HTERT RPE-1 (cell line): Measurements from ENCODE around the gene SPRTN.

Experiments
- in situ Hi-C: fragments of 300-500 bp; cut with MboI; formaldehyde crosslinking; loops from 4 replicates; pipeline ENCODE4 v1.14.3; 2020; ENCODE audit warnings: low sequenced_read_pairs

SPRTN gene

DNA sequence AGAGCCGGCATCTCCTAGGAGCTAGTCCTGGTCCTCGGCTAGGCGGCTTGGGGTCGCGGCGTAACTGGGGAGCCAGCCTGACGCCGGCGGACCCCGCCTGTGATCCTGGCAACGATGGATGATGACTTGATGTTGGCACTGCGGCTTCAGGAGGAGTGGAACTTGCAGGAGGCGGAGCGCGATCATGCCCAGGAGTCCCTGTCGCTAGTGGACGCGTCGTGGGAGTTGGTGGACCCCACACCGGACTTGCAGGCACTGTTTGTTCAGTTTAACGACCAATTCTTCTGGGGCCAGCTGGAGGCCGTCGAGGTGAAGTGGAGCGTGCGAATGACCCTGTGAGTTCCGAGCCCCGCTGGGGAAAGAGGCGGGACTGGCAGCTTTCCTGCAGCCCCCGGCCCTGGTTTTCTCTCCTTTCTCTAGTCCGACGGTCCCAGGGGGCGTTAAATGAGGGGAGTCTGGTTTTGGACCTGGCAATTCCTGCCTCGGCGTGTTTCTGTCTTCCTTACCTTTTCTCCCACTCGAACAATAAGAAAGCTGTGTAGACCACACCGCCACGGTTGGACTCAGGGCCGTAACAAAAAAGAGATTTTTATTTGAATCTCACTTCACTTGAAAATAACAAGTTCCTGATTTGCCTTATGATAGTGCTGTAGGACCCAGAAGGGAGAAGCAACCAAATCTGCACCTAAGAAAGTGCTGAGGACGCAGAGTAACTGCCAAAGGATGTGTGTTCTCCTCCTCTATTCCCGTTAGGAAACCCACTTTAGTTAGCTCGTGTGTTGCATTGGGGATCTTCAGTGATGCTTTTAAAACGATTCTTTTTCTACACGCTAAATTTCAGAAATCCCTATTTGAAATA, at the start of gene SPRTN:
SPRTN (plus strand) TSS at position 24 of the 859 bp plus-strand sequence; CDS start at position 115, 91 bp downstream.
- in situ Hi-C loops, result no loop called here

DNA sequence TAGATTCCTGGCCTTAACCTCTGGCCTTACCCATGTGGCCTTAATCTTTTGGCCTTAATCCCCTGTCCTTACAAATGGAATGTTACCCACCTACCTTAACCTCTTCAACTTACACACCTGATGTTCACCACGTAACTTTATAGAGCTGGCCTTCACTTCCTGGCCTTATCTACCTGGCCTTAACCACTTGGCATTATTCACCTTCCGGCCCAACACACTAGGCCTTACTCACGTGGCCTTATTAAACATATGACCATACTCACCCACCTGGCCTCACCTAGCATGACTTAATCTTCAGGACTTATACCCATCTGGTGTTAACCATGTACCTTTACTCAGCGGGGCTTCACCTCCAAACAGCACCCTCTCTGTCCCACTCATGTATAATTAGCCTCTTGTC, 42.2 kb upstream of the SPRTN start:
- in situ Hi-C loops, result no loop called here

- in situ Hi-C loops, result no loop called here
These were observed 36.1 kb upstream of the SPRTN start for GRCh38 chr1:231301990-231302389.

DNA sequence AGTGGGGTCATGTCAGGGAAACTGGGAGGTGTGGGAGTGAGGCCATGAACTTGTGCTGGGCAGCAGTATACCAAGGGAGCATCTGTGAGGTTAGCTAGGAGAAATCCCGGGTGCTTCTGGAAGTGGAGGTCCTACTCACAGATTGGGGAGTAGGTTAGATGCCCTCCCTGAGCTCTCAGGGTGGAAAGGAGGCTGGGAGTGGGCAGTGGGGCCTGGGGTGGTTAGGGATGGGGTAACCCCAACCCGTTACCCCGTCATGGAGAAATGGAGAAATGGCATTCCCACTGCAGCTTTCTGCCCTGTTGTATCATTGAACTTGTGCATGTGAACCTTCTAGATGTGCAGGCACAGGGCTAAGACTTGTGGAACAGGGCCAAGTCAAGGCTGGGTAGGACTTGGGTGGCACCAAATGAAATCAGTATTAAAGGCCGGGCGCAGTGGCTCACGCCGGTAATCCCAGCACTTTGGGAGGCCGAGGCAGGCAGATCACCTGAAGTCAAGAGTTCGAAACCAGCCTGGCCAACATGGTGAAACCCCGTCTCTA, 27.6 kb upstream of the SPRTN start:
- in situ Hi-C loops, result no loop called here

DNA sequence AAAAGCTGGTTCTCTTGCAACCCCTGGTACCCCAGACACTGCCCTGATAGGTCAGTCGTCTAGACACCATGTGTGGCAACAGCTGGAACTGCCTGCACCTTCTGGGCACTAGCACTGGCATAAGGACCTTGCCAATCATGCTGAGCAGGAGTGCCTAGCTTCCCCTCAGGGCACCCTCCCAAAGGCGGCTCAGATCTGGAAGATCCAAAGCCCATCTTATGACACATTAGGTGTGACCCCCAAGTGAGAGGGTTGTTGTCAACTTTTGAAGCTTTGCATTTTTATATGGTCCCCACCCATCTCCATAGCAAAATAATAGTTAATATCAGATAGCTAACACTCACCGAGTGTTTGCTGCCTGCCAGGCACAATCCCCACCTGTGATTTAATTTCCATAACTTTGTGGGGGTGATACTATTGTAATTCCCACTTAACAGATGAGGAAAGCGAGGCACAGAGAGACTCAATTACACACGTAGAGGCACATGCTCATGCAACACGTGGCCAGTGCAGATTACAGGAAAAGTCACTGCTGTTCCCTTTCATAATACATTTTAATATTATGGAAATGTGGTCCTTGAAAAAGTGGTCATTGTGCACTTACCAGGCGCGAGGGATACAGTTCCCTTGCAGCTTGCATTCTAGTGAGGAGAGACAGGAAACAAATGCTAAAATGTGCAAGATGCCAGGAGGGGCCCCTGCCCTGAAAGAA, 26.2 kb upstream of the SPRTN start:
- in situ Hi-C loops, result no loop called here

- in situ Hi-C loops, result no loop called here
These were observed 25.7 kb upstream of the SPRTN start for GRCh38 chr1:231312432-231312788.

- in situ Hi-C loops, result no loop called here
These were observed 24.4 kb upstream of the SPRTN start for GRCh38 chr1:231313661-231314060.

DNA sequence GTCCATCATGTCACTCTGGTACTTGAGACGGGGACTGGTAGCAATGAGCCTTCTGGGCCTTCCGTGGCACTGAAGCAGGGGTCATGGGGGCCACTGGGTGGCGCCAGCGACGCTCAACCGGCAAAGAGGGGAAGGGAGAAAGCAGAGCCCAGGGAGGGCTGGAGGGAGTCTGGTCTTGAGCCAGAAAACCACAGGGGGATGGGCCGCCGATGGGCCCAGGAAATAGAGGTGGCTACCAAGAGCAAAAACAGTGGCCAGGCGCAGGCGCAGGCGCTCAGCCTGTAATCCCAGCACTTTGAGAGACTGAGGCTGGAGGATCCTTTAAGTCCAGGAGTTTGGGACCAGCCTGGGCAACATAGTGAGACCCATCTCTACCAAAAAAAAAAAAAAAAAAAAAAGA, 22.2 kb upstream of the SPRTN start:
- in situ Hi-C loops, result no loop called here

DNA sequence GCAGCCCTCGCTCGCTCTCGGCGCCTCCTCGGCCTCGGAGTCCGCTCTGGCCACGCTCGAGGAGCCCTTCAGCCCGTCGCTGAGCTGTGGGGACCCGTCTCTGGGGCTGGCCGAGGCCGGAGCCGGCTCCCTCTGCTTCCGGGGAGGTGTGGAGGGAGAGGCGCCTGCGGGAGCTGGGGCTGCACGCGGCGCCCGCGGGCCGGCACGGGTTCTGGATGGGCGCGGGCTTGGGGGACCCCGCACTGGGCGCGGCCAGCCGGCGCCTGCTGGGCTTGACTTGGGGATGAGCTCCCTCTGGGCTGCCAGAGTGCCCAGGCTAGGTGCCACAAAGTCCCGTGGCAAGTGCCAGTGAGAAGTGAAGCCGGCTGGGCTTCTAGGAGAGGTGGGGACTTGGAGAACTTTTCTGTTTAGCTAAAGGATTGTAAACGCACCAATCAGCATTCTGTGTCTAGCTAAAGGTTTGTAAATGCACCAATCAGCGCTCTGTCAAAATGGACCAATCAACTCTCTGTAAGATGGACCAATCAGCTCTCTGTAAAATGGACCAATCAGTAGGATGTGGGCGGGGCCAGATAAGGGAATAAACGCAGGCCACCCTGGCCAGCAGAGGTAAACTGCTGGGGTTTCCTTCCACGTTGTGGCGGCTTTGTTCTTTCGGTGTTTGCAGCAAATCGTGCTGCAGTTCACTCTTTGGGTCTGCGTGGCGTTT, 20.6 kb upstream of the SPRTN start:
- in situ Hi-C loops, result no loop called here

- in situ Hi-C loops, result no loop called here
These were observed 20.1 kb upstream of the SPRTN start for GRCh38 chr1:231318015-231318355.

- in situ Hi-C loops, result no loop called here
These were observed 19.5 kb upstream of the SPRTN start for GRCh38 chr1:231318568-231318967.

- in situ Hi-C loops, result no loop called here
These were observed 19.0 kb upstream of the SPRTN start for GRCh38 chr1:231319080-231319479.

DNA sequence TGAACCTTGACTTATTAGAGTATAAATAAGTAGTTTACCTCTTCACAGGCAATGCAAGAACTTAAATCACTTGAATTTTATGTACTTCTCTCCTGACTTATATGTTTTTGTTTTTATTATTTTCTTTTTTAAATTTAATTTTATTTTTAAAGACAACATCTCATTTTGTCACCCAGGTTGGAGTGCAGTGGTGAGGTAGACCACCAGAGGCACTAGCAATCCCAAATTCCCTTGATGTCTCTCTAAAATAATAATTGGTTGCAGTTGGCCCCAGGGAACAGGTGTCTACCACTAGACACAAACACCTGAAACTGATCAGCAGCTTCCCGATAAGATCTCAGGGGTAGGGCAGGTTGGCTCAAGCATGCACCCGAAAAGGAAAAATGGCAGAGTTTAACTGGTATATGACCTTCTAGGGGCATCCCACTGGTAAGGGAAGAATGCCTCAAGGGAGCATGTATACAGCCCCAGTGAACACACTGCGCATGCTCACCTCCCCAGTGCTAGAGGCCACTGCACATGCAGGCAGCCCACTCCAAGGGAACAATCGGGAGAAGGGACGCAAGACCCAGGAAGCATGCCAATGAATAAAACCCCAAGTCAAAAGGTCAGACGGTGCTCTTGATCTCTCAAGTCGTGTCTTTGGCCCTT, 15.1 kb upstream of the SPRTN start:
- in situ Hi-C loops, result no loop called here

DNA sequence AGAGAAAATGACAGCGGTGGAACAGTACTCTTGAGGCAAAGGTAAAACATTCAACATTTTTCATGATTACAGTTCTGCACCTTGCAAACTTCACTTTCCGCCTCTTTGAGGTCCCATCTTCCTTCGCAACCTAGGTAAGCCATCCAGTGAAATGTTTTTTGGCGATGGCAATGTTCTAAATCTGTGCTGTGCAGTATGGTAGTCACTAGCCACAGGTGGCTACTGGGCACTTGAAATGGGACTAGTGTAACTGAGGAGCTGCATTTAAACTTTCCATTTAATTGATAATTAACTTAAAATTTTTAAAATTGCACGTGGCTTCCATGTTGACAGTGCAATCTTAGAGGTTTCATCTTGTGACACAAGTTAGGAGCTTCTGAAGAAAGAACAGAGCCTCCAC, 13.4 kb upstream of the SPRTN start:
- in situ Hi-C loops, result no loop called here

- in situ Hi-C loops, result no loop called here
These were observed 11.8 kb upstream of the SPRTN start for GRCh38 chr1:231326248-231326647.

DNA sequence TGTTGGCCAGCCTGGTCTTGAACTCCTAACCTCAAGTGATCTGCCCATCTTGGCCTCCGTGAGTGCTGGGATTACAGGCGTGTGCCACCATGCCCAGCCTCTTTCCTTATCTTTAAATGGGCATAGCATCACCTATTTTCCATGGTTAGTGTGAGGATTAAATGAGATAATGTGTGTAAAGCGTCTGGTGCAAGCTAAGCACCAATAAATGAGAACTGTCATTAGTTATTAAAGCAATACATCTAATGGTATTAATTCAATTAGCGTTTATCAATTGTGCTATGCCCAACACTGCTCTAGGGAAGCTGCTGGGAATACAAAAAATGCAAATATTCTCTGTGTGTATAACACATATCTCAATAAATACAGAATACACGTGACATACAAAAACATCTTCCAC, 10.5 kb upstream of the SPRTN start:
- in situ Hi-C loops, result no loop called here

DNA sequence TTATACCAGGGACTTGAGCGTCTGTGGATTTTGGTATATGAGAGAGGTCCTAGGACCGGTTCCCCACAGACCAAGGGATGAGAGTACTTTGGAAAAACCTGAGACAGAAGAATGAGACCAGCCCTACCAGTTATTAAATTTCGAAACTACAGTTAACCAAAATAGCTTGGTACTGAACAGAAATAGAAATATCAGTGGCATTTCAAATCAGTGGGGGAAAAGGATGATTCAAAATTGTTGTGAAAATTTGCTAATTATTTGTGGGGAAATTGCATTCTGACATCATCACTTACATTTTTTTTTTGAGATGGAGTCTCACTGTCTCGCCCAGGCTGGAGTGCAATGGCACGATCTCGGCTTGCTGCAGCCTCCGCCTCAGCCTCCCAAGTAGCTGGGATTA, 8.6 kb upstream of the SPRTN start:
- in situ Hi-C loops, result no loop called here

DNA sequence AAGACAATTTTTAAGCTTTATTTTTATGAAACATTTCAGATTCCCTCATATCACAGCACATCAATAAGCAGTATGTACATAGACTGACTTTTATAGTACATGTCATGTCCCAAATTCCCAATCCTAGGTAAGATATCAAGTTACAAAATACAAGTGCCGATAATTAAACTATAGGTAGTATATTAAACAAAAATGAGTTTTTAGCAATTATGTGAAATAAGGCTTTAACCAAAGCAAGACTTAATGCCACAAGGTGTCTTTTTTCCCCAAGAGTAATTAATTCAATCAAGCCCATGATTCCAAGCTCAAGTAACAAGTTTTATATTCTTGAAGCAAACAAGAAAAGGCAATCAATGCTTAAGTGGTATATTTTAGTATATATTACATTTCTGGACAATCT, 5.3 kb upstream of the SPRTN start:
- in situ Hi-C loops, result no loop called here

DNA sequence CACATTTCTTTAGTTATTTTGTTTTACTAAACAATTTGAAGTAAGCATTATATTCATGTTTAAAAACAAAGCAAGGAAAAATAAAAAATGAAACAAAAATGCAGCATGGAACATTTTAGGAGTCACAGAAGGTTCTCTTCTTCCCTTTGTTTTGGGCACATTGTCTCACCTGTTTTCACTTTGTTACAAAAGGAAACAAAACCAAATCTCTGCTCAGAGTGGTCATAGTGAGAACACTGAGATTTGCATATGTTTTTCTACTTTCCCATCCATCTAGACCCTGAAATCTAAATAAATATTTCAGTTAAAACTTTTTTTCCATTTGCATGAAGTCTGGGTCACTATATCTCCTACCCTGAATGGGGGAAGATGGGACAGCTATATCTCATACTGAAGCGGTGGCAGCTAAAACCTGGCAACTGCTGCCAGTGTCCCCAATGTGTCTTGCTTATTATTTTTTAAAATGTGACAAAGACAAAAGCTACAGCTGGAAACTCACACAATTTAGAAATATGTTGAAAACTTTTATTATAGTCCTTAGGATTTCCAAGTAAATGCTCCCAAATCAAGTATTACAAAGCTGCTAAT, 3.9 kb upstream of the SPRTN start:
- in situ Hi-C loops, result no loop called here

GRCh38 chr1:231334952-231335351, 3.1 kb upstream of the SPRTN start:
- in situ Hi-C loops, result no loop called here
